Hepatocyte (in vitro differentiated cells): Measurements from ENCODE around the gene KCNQ4.

Source experiments
- CTCF ChIP-seq: fragments of 200-600 bp; sonication (generic); IDR thresholded peaks from 2 replicates; pipeline ENCODE4 v1.5.1; 2016; ENCODE audit warnings: antibody characterized with exemption, mild to moderate bottlenecking; ENCODE audit not compliant: poor library complexity
- EZH2phosphoT487 ChIP-seq: fragments of 200-600 bp; sonication (generic); IDR thresholded peaks from one replicate; pipeline ENCODE4 v1.6.1; 2018; ENCODE audit warnings: antibody characterized with exemption, mild to moderate bottlenecking, low read depth, moderate library complexity; ENCODE audit not compliant: unreplicated experiment, severe bottlenecking

DNA sequence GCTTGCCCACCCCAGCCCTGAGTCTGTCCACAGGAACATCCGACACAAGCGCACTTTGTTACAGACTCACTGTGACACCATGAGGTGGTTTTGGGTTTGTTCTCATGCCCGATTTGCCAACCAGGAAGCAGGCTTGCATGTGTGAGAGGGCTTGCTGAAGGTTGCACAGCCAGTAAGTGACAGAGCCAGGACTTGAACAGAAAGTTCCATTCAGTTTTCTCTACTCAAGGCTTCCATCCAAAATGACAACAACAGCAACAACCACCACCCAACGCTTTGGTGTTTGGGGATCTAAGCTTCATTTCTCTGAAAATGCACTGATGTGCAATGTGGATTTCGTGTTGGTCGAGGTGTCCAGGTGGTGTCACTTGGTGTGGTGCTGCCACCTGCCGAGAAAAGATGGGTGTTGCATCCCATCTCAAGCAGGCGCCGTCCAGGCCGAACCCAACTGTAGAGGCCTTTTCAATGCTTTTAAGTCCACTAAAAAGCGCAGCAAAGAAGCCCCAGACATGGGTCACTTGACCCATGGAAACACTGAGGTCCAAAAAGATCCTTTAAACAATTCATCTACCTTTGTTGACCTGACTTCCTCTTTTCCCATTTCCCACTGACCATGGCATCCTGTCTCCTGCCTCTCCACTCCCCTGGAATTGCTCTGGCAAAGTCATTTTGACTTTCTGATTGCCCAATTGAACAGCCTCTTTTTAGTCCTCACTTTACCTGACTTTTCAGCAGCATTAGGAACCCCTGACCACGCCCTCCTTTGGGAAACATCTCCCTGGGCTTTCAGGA lies 66.4 kb downstream of the KCNQ4 start:
- TF ChIP-seq CTCF, result peak; percentile 79
- TF ChIP-seq EZH2phosphoT487, result no peak
